ENCODE data around the gene ZCWPW2. TPM values are rescaled to one million over a fixed set of nuclear protein-coding genes. Genes with fewer than 3 reads are reported as not detected.
A peak's percentile ranks its signal among the peaks of the same experiment; 100 is the strongest.

ZCWPW2 gene
- total RNA-seq = 0.64 and 0.83 TPM in 2 replicates
- polyA plus RNA-seq (2012) = 1.1 TPM

- DNase-seq (ENCODE audit: low read depth) = peak; percentile 96
Measured at GRCh38 chr3:28348629-28349468, at the start of gene ZCWPW2, which contains the start of gene AZI2. Gene ZCWPW2 (plus strand): TSS chr3:28348721. CDS start chr3:28413069, 64,348 bp downstream. Gene AZI2 (minus strand): TSS chr3:28348824. CDS start chr3:28340617, 8,207 bp downstream.

- DNase-seq (ENCODE audit: low read depth) = no peak
Measured at GRCh38 chr3:28299705-28300104, 48.8 kb upstream of the ZCWPW2 start.

- DNase-seq (ENCODE audit: low read depth) = no peak
Measured at GRCh38 chr3:28300345-28300962, 48.1 kb upstream of the ZCWPW2 start.

GRCh38 chr3:28301688-28302087 lies 46.8 kb upstream of the ZCWPW2 start:
- no peak for DNase-seq (ENCODE audit: low read depth)

- no peak for DNase-seq (ENCODE audit: low read depth)
Measured at GRCh38 chr3:28308196-28308595, 40.3 kb upstream of the ZCWPW2 start.

GRCh38 chr3:28315711-28316110 lies 32.8 kb upstream of the ZCWPW2 start:
- DNase-seq (ENCODE audit: low read depth) = no peak

GRCh38 chr3:28316226-28316625 lies 32.3 kb upstream of the ZCWPW2 start:
- no peak for DNase-seq (ENCODE audit: low read depth)

- peak; percentile 59 for DNase-seq (ENCODE audit: low read depth)
Measured at GRCh38 chr3:28317438-28318022, 31.0 kb upstream of the ZCWPW2 start.

- no peak for DNase-seq (ENCODE audit: low read depth)
Measured at GRCh38 chr3:28320981-28321380, 27.5 kb upstream of the ZCWPW2 start.

GRCh38 chr3:28322464-28322863 lies 26.1 kb upstream of the ZCWPW2 start:
- DNase-seq (ENCODE audit: low read depth) = peak; percentile 28

- no peak for DNase-seq (ENCODE audit: low read depth)
Measured at GRCh38 chr3:28326458-28326926, 22.0 kb upstream of the ZCWPW2 start.

- DNase-seq (ENCODE audit: low read depth) = peak; percentile 37
Measured at GRCh38 chr3:28328188-28329151, 20.1 kb upstream of the ZCWPW2 start.

GRCh38 chr3:28334552-28334951 lies 14.0 kb upstream of the ZCWPW2 start:
- peak; percentile 6 for DNase-seq (ENCODE audit: low read depth)

GRCh38 chr3:28335246-28335645 lies 13.3 kb upstream of the ZCWPW2 start:
- DNase-seq (ENCODE audit: low read depth) = no peak

GRCh38 chr3:28337230-28337629 lies 11.3 kb upstream of the ZCWPW2 start:
- DNase-seq (ENCODE audit: low read depth) = no peak

- no peak for DNase-seq (ENCODE audit: low read depth)
Measured at GRCh38 chr3:28343144-28343543, 5.4 kb upstream of the ZCWPW2 start.

GRCh38 chr3:28345690-28346089 lies 2.8 kb upstream of the ZCWPW2 start:
- DNase-seq (ENCODE audit: low read depth) = no peak

- peak; percentile 29 for DNase-seq (ENCODE audit: low read depth)
Measured at GRCh38 chr3:28347374-28348264, 902 bp upstream of the ZCWPW2 start.

- peak; percentile 95 for DNase-seq (ENCODE audit: low read depth)
Measured at GRCh38 chr3:28348265-28348628, 274 bp upstream of the ZCWPW2 start.

GRCh38 chr3:28349469-28350000 lies 1.0 kb downstream of the ZCWPW2 start:
- no peak for DNase-seq (ENCODE audit: low read depth)
